GM23248 (cell line): Measurements from ENCODE around the gene SLCO1B3.

ENCODE experiments used
- EZH2 ChIP-seq: fragments of 200-600 bp; sonication (generic); IDR thresholded peaks from 2 replicates; pipeline ENCODE4 v1.6.1; 2018; ENCODE audit warnings: antibody characterized with exemption, mild to moderate bottlenecking; ENCODE audit not compliant: insufficient read depth, poor library complexity, severe bottlenecking
- EZH2phosphoT487 ChIP-seq: fragments of 200-600 bp; sonication (generic); IDR thresholded peaks from 2 replicates; pipeline ENCODE4 v1.6.1; 2018; ENCODE audit warnings: antibody characterized with exemption, moderate library complexity, mild to moderate bottlenecking, low read depth; ENCODE audit not compliant: insufficient read depth

GRCh38 chr12:20950248-20950647 is 139.7 kb downstream of the SLCO1B3 start:
- TF ChIP-seq EZH2 (no peak), EZH2phosphoT487 (no peak)
